A549 (cell line): ENCODE data around the gene HIVEP3.

Experiments
- BHLHE40 ChIP-seq: IDR thresholded peaks from 2 replicates; pipeline ENCODE4 v1.6.1; 2012; ENCODE audit warnings: low read depth, low read length, inconsistent platforms
- CTCF ChIP-seq: fragments of >200 bp; sonication (Bioruptor Twin); formaldehyde crosslinking; IDR thresholded peaks from 3 replicates; pipeline ENCODE4 v1.5.1; 2016
- E2F6 ChIP-seq: IDR thresholded peaks from 2 replicates; pipeline ENCODE4 v1.6.1; 2012; ENCODE audit warnings: low read depth, borderline replicate concordance
- HDAC2 ChIP-seq: fragments of 200-600 bp; sonication (generic); IDR thresholded peaks from 2 replicates; pipeline ENCODE4 v1.6.1; 2016
- KDM1A ChIP-seq: fragments of 200-600 bp; sonication (generic); IDR thresholded peaks from 2 replicates; pipeline ENCODE4 v1.6.1; 2016; ENCODE audit warnings: low read depth, mild to moderate bottlenecking
- KDM5A ChIP-seq: fragments of 200-600 bp; sonication (generic); IDR thresholded peaks from 2 replicates; pipeline ENCODE4 v1.6.1; 2016; ENCODE audit warnings: antibody characterized with exemption, mild to moderate bottlenecking
- MAX ChIP-seq: IDR thresholded peaks from 2 replicates; pipeline ENCODE4 v1.6.1; 2012
- PBX3 ChIP-seq: IDR thresholded peaks from 2 replicates; pipeline ENCODE4 v1.6.1; 2012
- POLR2A ChIP-seq: IDR thresholded peaks from 2 replicates; pipeline ENCODE4 v1.6.1; 2012; ENCODE audit warnings: mild to moderate bottlenecking, low read length
- RAD21 ChIP-seq, 2 experiments: fragments of >200 bp in 1 of 2; sonication (Bioruptor Twin) in 1 of 2; formaldehyde crosslinking in 1 of 2; IDR thresholded peaks in 1 of 2; conservative IDR thresholded peaks in 1 of 2; 2 replicates in 1 of 2; 3 replicates in 1 of 2; pipeline ENCODE4 v1.6.1; 2012 to 2018; ENCODE audit warnings: inconsistent platforms in 1 of 2
- REST ChIP-seq: fragments of 200-600 bp; sonication (generic); IDR thresholded peaks from 2 replicates; pipeline ENCODE4 v1.6.1; 2016; ENCODE audit warnings: antibody characterized with exemption, mild to moderate bottlenecking, moderate library complexity
- SMC3 ChIP-seq: fragments of >200 bp; sonication (Bioruptor Twin); formaldehyde crosslinking; IDR thresholded peaks from 3 replicates; pipeline ENCODE4 v1.6.1; 2018; ENCODE audit warnings: inconsistent platforms
- TP53 ChIP-seq: fragments of 250-450 bp; sonication (Bioruptor Pico); IDR thresholded peaks from 2 replicates; pipeline ENCODE4 v1.5.0; 2021; ENCODE audit warnings: mild to moderate bottlenecking, moderate library complexity
- USF2 ChIP-seq: fragments of 450-650 bp; IDR thresholded peaks from 2 replicates; pipeline ENCODE4 v1.6.1; 2014; ENCODE audit warnings: antibody characterized with exemption

- TF ChIP-seq CTCF (no peak), USF2 (no peak), E2F6 (no peak), SMC3 (no peak), HDAC2 (no peak), RAD21 (conservative IDR thresholded peaks at IDR 0.05 in 1 of 2, IDR thresholded peaks at IDR 0.05 in 1 of 2) (no peak), POLR2A (no peak), MAX (no peak), PBX3 (no peak), REST (no peak), KDM5A (no peak), TP53 (CRISPR knock-in tag) (no peak), KDM1A (no peak), BHLHE40 (no peak)
Measured at GRCh38 chr1:41723786-41724185, 194.9 kb downstream of the HIVEP3 start.
